ENCODE data around the gene RTEL1. TPM values are rescaled to one million over a fixed set of nuclear protein-coding genes. Genes with fewer than 3 reads are reported as not detected.
"Not testable (repeated sequence)": the region's sequence is repeated elsewhere in the genome, so short reads cannot be mapped to it uniquely, and the experiment has no call there.

RTEL1 gene
- total RNA-seq, 2 donors from 2014 or later, result 4.8 to 9.2 TPM

DNA sequence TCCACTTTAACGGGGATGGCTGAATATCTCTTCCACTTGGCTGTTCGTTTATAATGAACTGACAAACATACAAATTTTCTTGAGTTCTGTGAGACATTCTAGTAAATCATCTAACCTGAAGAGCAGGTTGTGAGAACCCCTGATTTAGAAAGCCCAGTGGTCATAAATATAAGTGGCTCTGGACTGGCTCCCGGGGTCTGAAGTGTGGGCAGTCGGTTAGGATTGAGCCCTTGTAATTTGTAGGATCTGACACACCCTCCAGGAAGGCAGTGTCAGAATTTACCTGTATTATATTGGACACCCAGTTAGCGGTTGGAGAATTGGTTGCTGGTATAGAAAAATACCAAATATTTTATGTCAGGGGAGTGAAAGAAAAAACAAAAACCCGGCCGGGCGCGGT, 24.4 kb upstream of the RTEL1 start:
- Histone ChIP-seq H3K36me3 (no peaks in the 10 kb centered on the region), H3K4me3 (no peak overlapping the region), H3K27ac (no peak overlapping the region), H3K4me1 (peaks cover 0 to 15% of the 10 kb centered on the region in 2 donors), H3K27me3 (no peaks in the 10 kb centered on the region), H3K9me3 (no peaks in the 10 kb centered on the region)
- DNase-seq (ENCODE audit: low spot score), result no peak
- TF ChIP-seq, protein P1, sequence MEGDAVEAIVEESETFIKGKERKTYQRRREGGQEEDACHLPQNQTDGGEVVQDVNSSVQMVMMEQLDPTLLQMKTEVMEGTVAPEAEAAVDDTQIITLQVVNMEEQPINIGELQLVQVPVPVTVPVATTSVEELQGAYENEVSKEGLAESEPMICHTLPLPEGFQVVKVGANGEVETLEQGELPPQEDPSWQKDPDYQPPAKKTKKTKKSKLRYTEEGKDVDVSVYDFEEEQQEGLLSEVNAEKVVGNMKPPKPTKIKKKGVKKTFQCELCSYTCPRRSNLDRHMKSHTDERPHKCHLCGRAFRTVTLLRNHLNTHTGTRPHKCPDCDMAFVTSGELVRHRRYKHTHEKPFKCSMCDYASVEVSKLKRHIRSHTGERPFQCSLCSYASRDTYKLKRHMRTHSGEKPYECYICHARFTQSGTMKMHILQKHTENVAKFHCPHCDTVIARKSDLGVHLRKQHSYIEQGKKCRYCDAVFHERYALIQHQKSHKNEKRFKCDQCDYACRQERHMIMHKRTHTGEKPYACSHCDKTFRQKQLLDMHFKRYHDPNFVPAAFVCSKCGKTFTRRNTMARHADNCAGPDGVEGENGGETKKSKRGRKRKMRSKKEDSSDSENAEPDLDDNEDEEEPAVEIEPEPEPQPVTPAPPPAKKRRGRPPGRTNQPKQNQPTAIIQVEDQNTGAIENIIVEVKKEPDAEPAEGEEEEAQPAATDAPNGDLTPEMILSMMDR (IDR thresholded peaks at IDR 0.05), result no peak

GRCh38 chr20:63635431-63636141, 22.5 kb upstream of the RTEL1 start:
- Histone ChIP-seq H3K9me3 (no peaks in the 10 kb centered on the region), H3K4me1 (peaks cover 0 to 16% of the 10 kb centered on the region in 2 donors), H3K4me3 (no peak overlapping the region), H3K36me3 (no peaks in the 10 kb centered on the region), H3K27me3 (no peaks in the 10 kb centered on the region), H3K27ac (no peak overlapping the region)
- no peak for DNase-seq (ENCODE audit: low spot score)
- TF ChIP-seq, protein P1 (IDR thresholded peaks at IDR 0.05), result no peak

DNA sequence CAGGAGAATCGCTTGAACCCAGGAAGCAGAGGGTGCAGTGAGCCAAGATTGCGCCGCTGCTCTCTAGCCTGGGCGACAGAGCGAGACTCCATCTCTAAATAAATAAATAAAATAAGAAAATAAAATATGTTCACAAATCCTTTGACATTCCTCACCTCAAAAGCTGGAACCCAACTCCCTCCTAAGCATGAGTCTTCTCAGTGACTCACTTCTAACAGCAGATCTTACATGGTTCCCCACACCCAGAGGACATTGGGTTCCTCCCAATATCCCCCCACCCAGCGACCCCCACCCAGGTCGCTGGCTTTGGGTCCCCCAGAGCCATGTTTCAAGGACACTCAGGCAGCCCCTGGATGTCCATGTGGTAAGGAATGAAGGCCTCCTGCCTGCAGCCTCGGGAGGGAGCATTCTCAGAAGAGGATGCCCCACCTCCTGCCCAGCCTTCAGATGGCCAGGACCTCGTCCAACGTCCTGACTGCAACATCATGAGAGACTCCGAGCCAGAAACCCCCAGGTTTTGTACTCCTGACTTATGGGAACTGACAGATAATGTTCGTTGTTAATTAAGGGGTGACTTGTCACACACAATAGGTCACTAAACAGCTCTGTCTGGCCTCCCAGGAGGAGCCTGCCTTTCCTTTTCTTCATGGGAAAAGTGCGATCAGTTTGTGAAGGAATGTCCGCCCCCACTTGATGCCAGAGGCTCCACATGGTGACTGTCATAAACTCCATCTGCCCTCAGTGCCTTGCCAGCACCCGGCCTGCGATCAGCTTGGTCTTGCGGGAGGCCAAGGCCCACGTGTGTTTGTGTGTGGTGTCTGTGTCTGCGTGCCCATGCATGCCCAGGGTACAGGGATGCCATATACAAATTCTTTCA, 21.1 kb upstream of the RTEL1 start:
- Histone ChIP-seq H3K4me1 (peaks cover 0 to 13% of the 10 kb centered on the region in 2 donors), H3K27me3 (no peaks in the 10 kb centered on the region), H3K27ac (no peak overlapping the region), H3K4me3 (no peak overlapping the region), H3K9me3 (no peaks in the 10 kb centered on the region), H3K36me3 (no peaks in the 10 kb centered on the region)
- TF ChIP-seq, protein P1 (IDR thresholded peaks at IDR 0.05), result no peak
- no peak for DNase-seq (ENCODE audit: low spot score)

DNA sequence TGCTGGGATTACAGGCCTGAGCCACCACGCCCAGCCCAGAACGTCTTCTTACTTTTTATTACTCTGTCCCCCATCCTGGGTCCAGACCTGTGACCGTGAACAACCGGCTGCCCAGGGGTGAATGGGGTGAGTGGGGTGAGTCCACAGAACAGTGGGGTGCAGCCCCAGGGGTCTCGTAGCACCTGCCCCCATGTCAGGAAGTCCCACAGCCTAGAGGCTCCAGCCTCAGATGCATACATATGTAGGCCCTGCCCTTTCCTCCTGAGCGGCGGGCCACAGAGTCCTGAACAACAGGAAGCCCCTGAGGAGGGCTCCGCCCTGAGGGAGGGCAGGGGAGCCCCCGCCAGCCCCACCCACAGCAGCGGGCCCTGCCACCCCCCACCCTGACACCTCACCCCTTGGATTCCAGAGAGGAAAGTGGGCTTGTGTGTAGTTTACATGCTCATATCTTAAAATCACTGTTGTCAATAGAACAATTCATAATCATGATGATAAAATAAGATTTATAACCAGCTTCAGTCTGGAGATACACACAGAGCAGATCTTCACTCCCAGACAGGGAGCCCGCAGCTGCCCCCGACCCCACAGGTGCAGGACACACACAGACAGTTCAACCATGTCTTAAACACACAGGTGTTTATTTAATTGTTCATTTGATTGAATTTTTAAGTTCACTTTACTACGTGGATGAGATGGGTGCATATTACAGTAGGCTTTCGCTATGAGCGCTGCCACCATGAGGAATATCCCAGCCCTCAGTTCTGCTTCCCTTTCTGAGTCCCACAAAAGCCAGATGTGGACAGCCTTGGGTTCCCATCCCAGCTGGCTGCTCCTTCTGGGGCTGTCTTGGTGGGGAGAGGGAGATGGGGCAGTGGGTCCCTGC, 18.8 kb upstream of the RTEL1 start:
- peak overlapping the region; percentile 62 to 67 for H3K27ac ChIP-seq
- no peak for DNase-seq (ENCODE audit: low spot score)
- TF ChIP-seq, protein P1 (IDR thresholded peaks at IDR 0.05), result no peak
- no peaks in the 10 kb centered on the region for H3K36me3 ChIP-seq
- H3K9me3 ChIP-seq, result no peaks in the 10 kb centered on the region
- H3K4me3 ChIP-seq, result peak overlapping the region in 1 of 2 donors; percentile 41
- no peaks in the 10 kb centered on the region for H3K27me3 ChIP-seq
- H3K4me1 ChIP-seq, result peaks cover 0 to 23% of the 10 kb centered on the region in 2 donors

- Histone ChIP-seq H3K9me3 (no peaks in the 10 kb centered on the region), H3K36me3 (no peaks in the 10 kb centered on the region), H3K27ac (peak overlapping the region; percentile 62 to 67), H3K27me3 (no peaks in the 10 kb centered on the region), H3K4me1 (peaks cover 0 to 23% of the 10 kb centered on the region in 2 donors), H3K4me3 (peak overlapping the region in 1 of 2 donors; percentile 41)
- no peak for DNase-seq (ENCODE audit: low spot score)
- TF ChIP-seq, protein P1 (IDR thresholded peaks at IDR 0.05), result no peak
Measured at GRCh38 chr20:63640086-63640485, 18.0 kb upstream of the RTEL1 start.

DNA sequence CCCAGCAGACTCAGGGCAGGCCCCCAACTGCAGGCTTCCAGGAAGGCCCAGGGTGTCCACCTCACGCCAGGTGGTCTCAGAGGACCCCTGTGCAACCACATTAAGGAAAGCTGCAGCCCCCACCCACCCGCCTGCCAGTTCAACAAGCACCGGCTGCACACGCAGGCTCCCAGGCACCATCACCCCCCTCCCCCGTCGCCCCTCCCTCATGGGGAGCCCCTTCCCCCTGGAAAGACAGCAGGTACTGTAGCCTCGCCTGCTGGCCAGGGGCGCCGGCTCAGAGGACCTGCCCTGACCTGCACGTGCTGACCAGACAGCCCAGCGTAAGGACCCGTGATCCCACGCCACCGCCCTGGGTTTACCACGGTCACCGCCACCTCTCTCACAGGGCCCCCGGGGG, 17.4 kb upstream of the RTEL1 start:
- not testable (repeated sequence) for DNase-seq (ENCODE audit: low spot score)
- peak overlapping the region in 1 of 2 donors; percentile 62 for H3K27ac ChIP-seq

More for the DNA sequence above, 17.4 kb upstream of the RTEL1 start:
- H3K27me3 ChIP-seq, H3K9me3 ChIP-seq, H3K36me3 ChIP-seq: not testable (repeated sequence)
- peak overlapping the region in 1 of 2 donors; percentile 41 for H3K4me3 ChIP-seq
- H3K4me1 ChIP-seq, result peaks cover 0 to 23% of the 10 kb centered on the region in 2 donors

All from right atrium auricular region (tissue), 2 donors.